Hippocampal formation (tissue), 2 donors: ENCODE results near the gene CRX.
"Not testable (repeated sequence)": the region's sequence is repeated elsewhere in the genome, so short reads cannot be mapped to it uniquely, and the experiment has no call there.

Experiments used
- DNase-seq, 2 donors: peaks; one replicate each; lab custom pipeline; 2025; lab: John Stamatoyannopoulos, UW

The CRX gene

GRCh38 chr19:47821460-47822020, at the start of gene CRX:
Gene CRX, plus strand, starts transcription at chr19:47821937. Its CDS starts 12,507 bp downstream, at chr19:47834444.
- DNase-seq = no peak

- DNase-seq = peak; percentile 9 to 21
Measured at GRCh38 chr19:47776568-47776967, 45.2 kb upstream of the CRX start.

GRCh38 chr19:47777245-47778048, 44.3 kb upstream of the CRX start:
- DNase-seq = not testable (repeated sequence)

GRCh38 chr19:47778049-47778953, 43.4 kb upstream of the CRX start, which contains the start of gene SELENOW:
Gene SELENOW, plus strand, starts transcription at chr19:47778703. Its CDS starts 83 bp downstream, at chr19:47778786.
- peak; percentile 67 to 89 for DNase-seq

GRCh38 chr19:47778954-47779351, 42.8 kb upstream of the CRX start:
- DNase-seq = peak; percentile 26 to 39

- DNase-seq = peak in 1 of 2 donors; percentile 19
Measured at GRCh38 chr19:47779524-47780214, 42.1 kb upstream of the CRX start.

- no peak for DNase-seq
Measured at GRCh38 chr19:47780215-47780551, 41.6 kb upstream of the CRX start.

GRCh38 chr19:47781590-47782262, 40.0 kb upstream of the CRX start:
- peak; percentile 52 to 80 for DNase-seq

- no peak for DNase-seq
Measured at GRCh38 chr19:47786566-47786965, 35.2 kb upstream of the CRX start.

- not testable (repeated sequence) for DNase-seq
Measured at GRCh38 chr19:47787307-47787706, 34.4 kb upstream of the CRX start.

- not testable (repeated sequence) for DNase-seq
Measured at GRCh38 chr19:47789811-47790210, 31.9 kb upstream of the CRX start.

GRCh38 chr19:47790398-47790814, 31.3 kb upstream of the CRX start:
- DNase-seq = peak; percentile 22 to 61

GRCh38 chr19:47792616-47793015, 29.1 kb upstream of the CRX start:
- DNase-seq = no peak

GRCh38 chr19:47794526-47794925, 27.2 kb upstream of the CRX start:
- no peak for DNase-seq

- DNase-seq = no peak
Measured at GRCh38 chr19:47796785-47797184, 25.0 kb upstream of the CRX start.

- DNase-seq = no peak
Measured at GRCh38 chr19:47797996-47798903, 23.5 kb upstream of the CRX start.

GRCh38 chr19:47798904-47799266, 22.9 kb upstream of the CRX start:
- DNase-seq = no peak

GRCh38 chr19:47801270-47801669, 20.5 kb upstream of the CRX start:
- DNase-seq = no peak

GRCh38 chr19:47802521-47803043, 19.2 kb upstream of the CRX start:
- no peak for DNase-seq

- not testable (repeated sequence) for DNase-seq
Measured at GRCh38 chr19:47803148-47803547, 18.6 kb upstream of the CRX start.
